H1 (cell line): ENCODE data around the gene STXBP6. TPM values are rescaled to one million over a fixed set of nuclear protein-coding genes. Genes with fewer than 3 reads are reported as not detected.

Source experiments
- EZH2 ChIP-seq: fragments of 200-600 bp; sonication (generic); IDR thresholded peaks from 2 replicates; pipeline ENCODE4 v1.7.1; 2012; ENCODE audit warnings: low read depth, mild to moderate bottlenecking, moderate library complexity, low read length, inconsistent platforms; ENCODE audit not compliant: severe bottlenecking
- POLR2AphosphoS5 ChIP-seq: IDR thresholded peaks from 2 replicates; pipeline ENCODE4 v1.6.1; 2011; ENCODE audit warnings: low read depth, low read length
- POU5F1 ChIP-seq: IDR thresholded peaks from 2 replicates; pipeline ENCODE4 v1.6.1; 2011; ENCODE audit warnings: low read depth, mild to moderate bottlenecking, low read length, moderate library complexity
- polyA plus RNA-seq, 7 experiments: library from polyadenylated mRNA; depleted of rRNA in 3 of 7; stranded (reverse) in 5 of 7; unstranded in 2 of 7; fragments of >200 nt in 5 of 7; fragments of 200-250 nt in 2 of 7; gene quantifications; 1 replicate in 5 of 7; 2 replicates in 1 of 7; 4 replicates in 1 of 7; pipeline versions ENCODE4 v1.2.1 to v1.2.3, GENCODE V29; 2011 to 2013; ENCODE audit warnings: missing spikeins in 2 of 7, mixed read lengths in 2 of 7
- total RNA-seq: library from RNA; stranded (reverse); fragmentation: NEBNext Ultra II Directional; extraction: Animal tissue kit (Norgen Biotek cat#: 25700); gene quantifications from 2 replicates; pipeline ENCODE4 v1.2.1, GENCODE V29; 2021
- TF ChIP-seq, protein P1 (sequence below): fragments of 300-600 bp; sonication (generic); IDR thresholded peaks from 2 replicates; pipeline ENCODE4 v1.7.1; 2012; ENCODE audit warnings: low read length, moderate library complexity, mild to moderate bottlenecking, inconsistent platforms; ENCODE audit not compliant: insufficient replicate concordance
- TF ChIP-seq, protein P2 (sequence below): IDR thresholded peaks from 2 replicates; pipeline ENCODE4 v1.6.1; 2011; ENCODE audit warnings: low read length, improper control_type of control experiment

The STXBP6 gene
- total and polyA plus RNA-seq, 2 of the 8 experiments (the other 6 are each of a cell fraction or from before 2014, with no cell fraction given) = 9.4 to 18.1 TPM

DNA sequence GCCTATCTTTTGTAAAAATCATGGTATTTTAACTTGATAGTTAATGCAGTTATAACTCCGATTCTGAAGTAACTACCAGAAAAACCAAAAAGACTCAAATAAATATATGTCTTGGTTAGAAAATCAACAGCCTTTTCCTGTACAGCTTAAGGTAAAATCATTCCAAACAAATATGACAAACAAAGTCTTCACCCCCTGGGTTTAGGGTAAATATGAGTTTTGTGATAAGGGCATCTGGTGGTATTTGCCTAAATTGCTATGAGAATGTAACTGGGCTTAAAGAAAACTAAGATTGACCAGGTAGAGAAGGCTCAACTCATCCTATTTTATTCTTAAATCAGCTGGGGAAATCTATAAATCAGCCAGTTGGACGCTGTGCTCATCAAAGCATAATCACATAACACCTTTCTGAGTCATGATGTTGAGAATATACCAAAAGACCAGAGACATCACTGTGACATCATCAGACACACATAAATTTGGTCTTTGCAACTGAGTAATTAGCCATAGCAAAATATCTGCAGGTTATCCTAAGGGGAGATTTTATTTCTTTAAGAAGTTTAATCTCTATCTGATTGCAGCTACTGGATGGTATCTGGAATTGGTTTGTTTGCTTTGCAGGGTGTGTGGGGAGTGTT lies 133.9 kb downstream of the STXBP6 start (continued):
- TF ChIP-seq, protein P1, sequence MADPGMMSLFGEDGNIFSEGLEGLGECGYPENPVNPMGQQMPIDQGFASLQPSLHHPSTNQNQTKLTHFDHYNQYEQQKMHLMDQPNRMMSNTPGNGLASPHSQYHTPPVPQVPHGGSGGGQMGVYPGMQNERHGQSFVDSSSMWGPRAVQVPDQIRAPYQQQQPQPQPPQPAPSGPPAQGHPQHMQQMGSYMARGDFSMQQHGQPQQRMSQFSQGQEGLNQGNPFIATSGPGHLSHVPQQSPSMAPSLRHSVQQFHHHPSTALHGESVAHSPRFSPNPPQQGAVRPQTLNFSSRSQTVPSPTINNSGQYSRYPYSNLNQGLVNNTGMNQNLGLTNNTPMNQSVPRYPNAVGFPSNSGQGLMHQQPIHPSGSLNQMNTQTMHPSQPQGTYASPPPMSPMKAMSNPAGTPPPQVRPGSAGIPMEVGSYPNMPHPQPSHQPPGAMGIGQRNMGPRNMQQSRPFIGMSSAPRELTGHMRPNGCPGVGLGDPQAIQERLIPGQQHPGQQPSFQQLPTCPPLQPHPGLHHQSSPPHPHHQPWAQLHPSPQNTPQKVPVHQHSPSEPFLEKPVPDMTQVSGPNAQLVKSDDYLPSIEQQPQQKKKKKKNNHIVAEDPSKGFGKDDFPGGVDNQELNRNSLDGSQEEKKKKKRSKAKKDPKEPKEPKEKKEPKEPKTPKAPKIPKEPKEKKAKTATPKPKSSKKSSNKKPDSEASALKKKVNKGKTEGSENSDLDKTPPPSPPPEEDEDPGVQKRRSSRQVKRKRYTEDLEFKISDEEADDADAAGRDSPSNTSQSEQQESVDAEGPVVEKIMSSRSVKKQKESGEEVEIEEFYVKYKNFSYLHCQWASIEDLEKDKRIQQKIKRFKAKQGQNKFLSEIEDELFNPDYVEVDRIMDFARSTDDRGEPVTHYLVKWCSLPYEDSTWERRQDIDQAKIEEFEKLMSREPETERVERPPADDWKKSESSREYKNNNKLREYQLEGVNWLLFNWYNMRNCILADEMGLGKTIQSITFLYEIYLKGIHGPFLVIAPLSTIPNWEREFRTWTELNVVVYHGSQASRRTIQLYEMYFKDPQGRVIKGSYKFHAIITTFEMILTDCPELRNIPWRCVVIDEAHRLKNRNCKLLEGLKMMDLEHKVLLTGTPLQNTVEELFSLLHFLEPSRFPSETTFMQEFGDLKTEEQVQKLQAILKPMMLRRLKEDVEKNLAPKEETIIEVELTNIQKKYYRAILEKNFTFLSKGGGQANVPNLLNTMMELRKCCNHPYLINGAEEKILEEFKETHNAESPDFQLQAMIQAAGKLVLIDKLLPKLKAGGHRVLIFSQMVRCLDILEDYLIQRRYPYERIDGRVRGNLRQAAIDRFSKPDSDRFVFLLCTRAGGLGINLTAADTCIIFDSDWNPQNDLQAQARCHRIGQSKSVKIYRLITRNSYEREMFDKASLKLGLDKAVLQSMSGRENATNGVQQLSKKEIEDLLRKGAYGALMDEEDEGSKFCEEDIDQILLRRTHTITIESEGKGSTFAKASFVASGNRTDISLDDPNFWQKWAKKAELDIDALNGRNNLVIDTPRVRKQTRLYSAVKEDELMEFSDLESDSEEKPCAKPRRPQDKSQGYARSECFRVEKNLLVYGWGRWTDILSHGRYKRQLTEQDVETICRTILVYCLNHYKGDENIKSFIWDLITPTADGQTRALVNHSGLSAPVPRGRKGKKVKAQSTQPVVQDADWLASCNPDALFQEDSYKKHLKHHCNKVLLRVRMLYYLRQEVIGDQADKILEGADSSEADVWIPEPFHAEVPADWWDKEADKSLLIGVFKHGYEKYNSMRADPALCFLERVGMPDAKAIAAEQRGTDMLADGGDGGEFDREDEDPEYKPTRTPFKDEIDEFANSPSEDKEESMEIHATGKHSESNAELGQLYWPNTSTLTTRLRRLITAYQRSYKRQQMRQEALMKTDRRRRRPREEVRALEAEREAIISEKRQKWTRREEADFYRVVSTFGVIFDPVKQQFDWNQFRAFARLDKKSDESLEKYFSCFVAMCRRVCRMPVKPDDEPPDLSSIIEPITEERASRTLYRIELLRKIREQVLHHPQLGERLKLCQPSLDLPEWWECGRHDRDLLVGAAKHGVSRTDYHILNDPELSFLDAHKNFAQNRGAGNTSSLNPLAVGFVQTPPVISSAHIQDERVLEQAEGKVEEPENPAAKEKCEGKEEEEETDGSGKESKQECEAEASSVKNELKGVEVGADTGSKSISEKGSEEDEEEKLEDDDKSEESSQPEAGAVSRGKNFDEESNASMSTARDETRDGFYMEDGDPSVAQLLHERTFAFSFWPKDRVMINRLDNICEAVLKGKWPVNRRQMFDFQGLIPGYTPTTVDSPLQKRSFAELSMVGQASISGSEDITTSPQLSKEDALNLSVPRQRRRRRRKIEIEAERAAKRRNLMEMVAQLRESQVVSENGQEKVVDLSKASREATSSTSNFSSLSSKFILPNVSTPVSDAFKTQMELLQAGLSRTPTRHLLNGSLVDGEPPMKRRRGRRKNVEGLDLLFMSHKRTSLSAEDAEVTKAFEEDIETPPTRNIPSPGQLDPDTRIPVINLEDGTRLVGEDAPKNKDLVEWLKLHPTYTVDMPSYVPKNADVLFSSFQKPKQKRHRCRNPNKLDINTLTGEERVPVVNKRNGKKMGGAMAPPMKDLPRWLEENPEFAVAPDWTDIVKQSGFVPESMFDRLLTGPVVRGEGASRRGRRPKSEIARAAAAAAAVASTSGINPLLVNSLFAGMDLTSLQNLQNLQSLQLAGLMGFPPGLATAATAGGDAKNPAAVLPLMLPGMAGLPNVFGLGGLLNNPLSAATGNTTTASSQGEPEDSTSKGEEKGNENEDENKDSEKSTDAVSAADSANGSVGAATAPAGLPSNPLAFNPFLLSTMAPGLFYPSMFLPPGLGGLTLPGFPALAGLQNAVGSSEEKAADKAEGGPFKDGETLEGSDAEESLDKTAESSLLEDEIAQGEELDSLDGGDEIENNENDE = no peak
- TF ChIP-seq POLR2AphosphoS5 = no peak
- TF ChIP-seq, protein P2, sequence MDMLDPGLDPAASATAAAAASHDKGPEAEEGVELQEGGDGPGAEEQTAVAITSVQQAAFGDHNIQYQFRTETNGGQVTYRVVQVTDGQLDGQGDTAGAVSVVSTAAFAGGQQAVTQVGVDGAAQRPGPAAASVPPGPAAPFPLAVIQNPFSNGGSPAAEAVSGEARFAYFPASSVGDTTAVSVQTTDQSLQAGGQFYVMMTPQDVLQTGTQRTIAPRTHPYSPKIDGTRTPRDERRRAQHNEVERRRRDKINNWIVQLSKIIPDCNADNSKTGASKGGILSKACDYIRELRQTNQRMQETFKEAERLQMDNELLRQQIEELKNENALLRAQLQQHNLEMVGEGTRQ = no peak
- no peak for TF ChIP-seq EZH2
- TF ChIP-seq POU5F1 = no peak
